Neural progenitor cell (in vitro differentiated cells): ENCODE results near the gene KCNH5.

ENCODE experiments used
- EZH2 ChIP-seq: fragments of 200-600 bp; sonication (generic); IDR thresholded peaks from 2 replicates; pipeline ENCODE4 v1.6.1; 2017; ENCODE audit warnings: antibody characterized with exemption, mild to moderate bottlenecking, moderate library complexity
- EZH2phosphoT487 ChIP-seq: fragments of 200-600 bp; sonication (generic); IDR thresholded peaks from 2 replicates; pipeline ENCODE4 v1.6.1; 2017; ENCODE audit warnings: antibody characterized with exemption
- TF ChIP-seq, protein P1 (sequence below): fragments of 200-600 bp; sonication (generic); IDR thresholded peaks from 2 replicates; pipeline ENCODE4 v1.5.1; 2017; ENCODE audit warnings: antibody characterized with exemption, mild to moderate bottlenecking

DNA sequence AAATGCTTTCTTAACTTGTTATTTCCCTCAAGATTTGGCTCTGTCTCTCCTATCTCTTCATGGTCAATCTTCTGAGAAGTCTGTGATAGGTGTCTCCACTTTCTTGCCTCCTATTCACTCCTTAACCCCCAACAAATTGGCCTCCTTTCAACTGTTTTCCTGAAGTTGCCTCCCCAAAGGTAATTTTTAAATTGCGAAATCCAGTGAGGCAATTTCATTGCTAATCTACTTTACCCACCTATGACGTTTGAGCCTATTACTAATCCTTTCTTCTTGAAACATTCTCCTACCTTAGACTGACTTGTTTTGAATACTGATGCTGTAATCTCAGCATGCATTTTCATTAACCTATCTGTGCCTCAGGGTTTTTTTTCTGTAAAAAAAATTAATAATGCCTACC lies 6.0 kb upstream of the KCNH5 start:
- TF ChIP-seq EZH2phosphoT487 (no peak), EZH2 (no peak)
- TF ChIP-seq, protein P1, sequence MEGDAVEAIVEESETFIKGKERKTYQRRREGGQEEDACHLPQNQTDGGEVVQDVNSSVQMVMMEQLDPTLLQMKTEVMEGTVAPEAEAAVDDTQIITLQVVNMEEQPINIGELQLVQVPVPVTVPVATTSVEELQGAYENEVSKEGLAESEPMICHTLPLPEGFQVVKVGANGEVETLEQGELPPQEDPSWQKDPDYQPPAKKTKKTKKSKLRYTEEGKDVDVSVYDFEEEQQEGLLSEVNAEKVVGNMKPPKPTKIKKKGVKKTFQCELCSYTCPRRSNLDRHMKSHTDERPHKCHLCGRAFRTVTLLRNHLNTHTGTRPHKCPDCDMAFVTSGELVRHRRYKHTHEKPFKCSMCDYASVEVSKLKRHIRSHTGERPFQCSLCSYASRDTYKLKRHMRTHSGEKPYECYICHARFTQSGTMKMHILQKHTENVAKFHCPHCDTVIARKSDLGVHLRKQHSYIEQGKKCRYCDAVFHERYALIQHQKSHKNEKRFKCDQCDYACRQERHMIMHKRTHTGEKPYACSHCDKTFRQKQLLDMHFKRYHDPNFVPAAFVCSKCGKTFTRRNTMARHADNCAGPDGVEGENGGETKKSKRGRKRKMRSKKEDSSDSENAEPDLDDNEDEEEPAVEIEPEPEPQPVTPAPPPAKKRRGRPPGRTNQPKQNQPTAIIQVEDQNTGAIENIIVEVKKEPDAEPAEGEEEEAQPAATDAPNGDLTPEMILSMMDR = no peak
